ENCODE measurements around the gene FGD2.

- TF ChIP-seq POLR2A (IDR thresholded peaks at IDR 0.05; ENCODE audit: borderline replicate concordance, extremely low read depth, insufficient read depth, insufficient read length), result no peak
- TF ChIP-seq EZH2phosphoT487 (IDR thresholded peaks at IDR 0.05; ENCODE audit: borderline replicate concordance), result no peak
- TF ChIP-seq, protein P1, sequence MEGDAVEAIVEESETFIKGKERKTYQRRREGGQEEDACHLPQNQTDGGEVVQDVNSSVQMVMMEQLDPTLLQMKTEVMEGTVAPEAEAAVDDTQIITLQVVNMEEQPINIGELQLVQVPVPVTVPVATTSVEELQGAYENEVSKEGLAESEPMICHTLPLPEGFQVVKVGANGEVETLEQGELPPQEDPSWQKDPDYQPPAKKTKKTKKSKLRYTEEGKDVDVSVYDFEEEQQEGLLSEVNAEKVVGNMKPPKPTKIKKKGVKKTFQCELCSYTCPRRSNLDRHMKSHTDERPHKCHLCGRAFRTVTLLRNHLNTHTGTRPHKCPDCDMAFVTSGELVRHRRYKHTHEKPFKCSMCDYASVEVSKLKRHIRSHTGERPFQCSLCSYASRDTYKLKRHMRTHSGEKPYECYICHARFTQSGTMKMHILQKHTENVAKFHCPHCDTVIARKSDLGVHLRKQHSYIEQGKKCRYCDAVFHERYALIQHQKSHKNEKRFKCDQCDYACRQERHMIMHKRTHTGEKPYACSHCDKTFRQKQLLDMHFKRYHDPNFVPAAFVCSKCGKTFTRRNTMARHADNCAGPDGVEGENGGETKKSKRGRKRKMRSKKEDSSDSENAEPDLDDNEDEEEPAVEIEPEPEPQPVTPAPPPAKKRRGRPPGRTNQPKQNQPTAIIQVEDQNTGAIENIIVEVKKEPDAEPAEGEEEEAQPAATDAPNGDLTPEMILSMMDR (IDR thresholded peaks at IDR 0.05 in 2 of 3, conservative IDR thresholded peaks at IDR 0.05 in 1 of 3; ENCODE audit: borderline replicate concordance in 1 of 3, insufficient read depth in 1 of 3, low read depth in 2 of 3, low read length in 2 of 3), result no peak
- no peak for TF ChIP-seq MAX (IDR thresholded peaks at IDR 0.05)
- no peak for TF ChIP-seq TCF7L2 (IDR thresholded peaks at IDR 0.05; ENCODE audit: borderline replicate concordance, extremely low read depth, insufficient read depth, insufficient read length)
- no peak for TF ChIP-seq JUND (IDR thresholded peaks at IDR 0.05)
- no peak for TF ChIP-seq ATF3 (IDR thresholded peaks at IDR 0.05)
- TF ChIP-seq POLR2AphosphoS5 (IDR thresholded peaks at IDR 0.05; ENCODE audit: low read depth, low read length), result no peak
- TF ChIP-seq EGR1 (IDR thresholded peaks at IDR 0.05; ENCODE audit: low read depth), result no peak
- TF ChIP-seq ZBTB33 (IDR thresholded peaks at IDR 0.05; ENCODE audit: extremely low read depth, insufficient replicate concordance, low read length), result no peak
- TF ChIP-seq SRF (IDR thresholded peaks at IDR 0.05; ENCODE audit: low read depth), result no peak
Observed at GRCh38 chr6:37048851-37049757, 43.6 kb downstream of the FGD2 start.
